Frontal cortex (tissue), 4 donors: Measurements from ENCODE around the gene COA5. TPM values are rescaled to one million over a fixed set of nuclear protein-coding genes. Genes with fewer than 3 reads are reported as not detected.

ENCODE experiments used
- DNase-seq, 2 donors: peaks; one replicate each; pipeline ENCODE4 v3.0.0; 2012; ENCODE audit warnings: low spot score in 2 of 2
- FAIRE-seq: peaks from 2 replicates; lab custom pipeline; 2012; peaks lifted over from hg19 to GRCh38; lab: Jason Lieb, UNC
- total RNA-seq: library from RNA; depleted of rRNA; stranded (reverse); fragments of >200 nt; gene quantifications from one replicate; pipeline ENCODE4 v1.2.3, GENCODE V29; 2014
- donor health status: control.
- donor health status: control.
- donor health status: control.

COA5 gene
- total RNA-seq, 1 donor from 2014 or later, result 60.7 TPM

- DNase-seq (no peak), FAIRE-seq (no peak)
These were observed 49.3 kb downstream of the COA5 start for GRCh38 chr2:98558852-98559530.

GRCh38 chr2:98556344-98557033 lies 51.8 kb downstream of the COA5 start:
- DNase-seq (no peak), FAIRE-seq (no peak)

- DNase-seq, result no peak
These were observed 52.6 kb downstream of the COA5 start for GRCh38 chr2:98555696-98556095.

GRCh38 chr2:98554116-98554861 lies 54.0 kb downstream of the COA5 start:
- FAIRE-seq (no peak), DNase-seq (no peak)

More at GRCh38 chr2:98555696-98556095, 52.6 kb downstream of the COA5 start:
- FAIRE-seq, result no peak

GRCh38 chr2:98552499-98553179 lies 55.7 kb downstream of the COA5 start:
- FAIRE-seq (no peak), DNase-seq (no peak)

- FAIRE-seq (no peak), DNase-seq (no peak)
These were observed 57.0 kb downstream of the COA5 start for GRCh38 chr2:98551316-98551715.

- no peak for FAIRE-seq
- no peak for DNase-seq
These were observed 58.1 kb downstream of the COA5 start for GRCh38 chr2:98550165-98550564.

Other genes starting within 250 kb of the COA5 start
- 73.0 TPM for gene INPP4A, start 163.7 kb downstream of the COA5 start, total RNA-seq
- gene UNC50, start 77 bp upstream of the COA5 start, total RNA-seq, result 55.8 TPM
- gene MGAT4A, start 122.6 kb upstream of the COA5 start, total RNA-seq, result 38.3 TPM